ENCODE results near the gene SLFN13.
"Not testable (repeated sequence)": the region's sequence is repeated elsewhere in the genome, so short reads cannot be mapped to it uniquely, and the experiment has no call there.

The SLFN13 gene

GRCh38 chr17:35448214-35448898 lies at the start of gene SLFN13:
Gene SLFN13 (minus strand): TSS chr17:35448766. CDS start chr17:35445680, 3,086 bp downstream.
- peak; percentile 78 for DNase-seq

- DNase-seq, result no peak
Observed at GRCh38 chr17:35496451-35497290, 48.1 kb upstream of the SLFN13 start.

GRCh38 chr17:35493040-35493439 lies 44.5 kb upstream of the SLFN13 start:
- DNase-seq, result no peak

GRCh38 chr17:35491417-35491816 lies 42.9 kb upstream of the SLFN13 start:
- no peak for DNase-seq

GRCh38 chr17:35489944-35490343 lies 41.4 kb upstream of the SLFN13 start:
- DNase-seq, result no peak

- DNase-seq, result no peak
Observed at GRCh38 chr17:35488991-35489390, 40.4 kb upstream of the SLFN13 start.

GRCh38 chr17:35486920-35487732 lies 38.6 kb upstream of the SLFN13 start:
- no peak for DNase-seq

- no peak for DNase-seq
Observed at GRCh38 chr17:35479271-35479670, 30.7 kb upstream of the SLFN13 start.

GRCh38 chr17:35477248-35477647 lies 28.7 kb upstream of the SLFN13 start:
- no peak for DNase-seq

GRCh38 chr17:35476283-35476820 lies 27.8 kb upstream of the SLFN13 start:
- DNase-seq, result no peak

- no peak for DNase-seq
Observed at GRCh38 chr17:35468475-35468874, 19.9 kb upstream of the SLFN13 start.

GRCh38 chr17:35467824-35468223 lies 19.3 kb upstream of the SLFN13 start:
- DNase-seq, result no peak

GRCh38 chr17:35460354-35460851 lies 11.8 kb upstream of the SLFN13 start:
- DNase-seq, result no peak

GRCh38 chr17:35454035-35454434 lies 5.5 kb upstream of the SLFN13 start:
- not testable (repeated sequence) for DNase-seq

GRCh38 chr17:35453171-35453570 lies 4.6 kb upstream of the SLFN13 start:
- no peak for DNase-seq

GRCh38 chr17:35449371-35449931 lies 885 bp upstream of the SLFN13 start:
- no peak for DNase-seq

GRCh38 chr17:35448899-35449227 lies 297 bp upstream of the SLFN13 start:
- DNase-seq, result no peak

- no peak for DNase-seq
Observed at GRCh38 chr17:35447499-35447898, 1.1 kb downstream of the SLFN13 start.

GRCh38 chr17:35438433-35438832 lies 10.1 kb downstream of the SLFN13 start:
- DNase-seq, result no peak

- DNase-seq, result peak; percentile 39
Observed at GRCh38 chr17:35433075-35433894, 15.3 kb downstream of the SLFN13 start.

- DNase-seq, result no peak
Observed at GRCh38 chr17:35432176-35433074, 16.1 kb downstream of the SLFN13 start, which contains the start of gene SLFN12. Gene SLFN12 (minus strand): TSS chr17:35432500. CDS start chr17:35423028, 9,472 bp downstream.
